HG03354 (cell line): ENCODE data around the gene NGFR.

Experiments
- ATAC-seq: cut with Tn5 transposase; IDR thresholded peaks from one replicate; pipeline ENCODE4 v1.9.1; 2021; ENCODE audit warnings: mild to moderate bottlenecking; ENCODE audit not compliant: unreplicated experiment, poor library complexity, severe bottlenecking

Gene NGFR

DNA sequence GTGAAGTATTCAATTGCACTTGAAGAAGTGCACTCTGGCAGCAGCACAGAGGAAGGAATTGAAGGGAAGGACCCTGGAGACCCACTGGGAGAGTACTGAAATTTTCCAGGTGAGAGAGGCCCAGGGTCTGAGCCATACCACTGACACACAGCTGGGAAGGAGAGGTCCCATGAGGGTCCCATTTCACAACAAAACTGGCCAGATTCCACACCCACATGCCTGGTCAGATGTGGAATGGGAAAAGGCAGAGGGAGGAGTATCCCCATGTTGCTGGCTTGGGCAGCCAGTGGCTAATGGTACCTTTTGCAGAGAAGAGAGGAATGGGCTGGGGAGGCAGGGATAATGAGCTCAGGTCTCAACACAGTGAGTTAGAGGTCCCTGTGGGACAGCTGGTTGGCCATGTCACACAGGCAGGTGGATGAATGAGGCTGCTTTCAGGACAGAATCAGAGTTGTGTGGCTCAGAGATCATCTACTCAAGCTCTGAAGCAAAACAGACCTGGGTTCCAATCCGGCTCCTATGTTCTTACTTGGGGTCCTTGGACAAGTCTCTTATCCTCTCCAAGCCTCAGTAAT, 26.2 kb upstream of the NGFR start:
- no peak for ATAC-seq

DNA sequence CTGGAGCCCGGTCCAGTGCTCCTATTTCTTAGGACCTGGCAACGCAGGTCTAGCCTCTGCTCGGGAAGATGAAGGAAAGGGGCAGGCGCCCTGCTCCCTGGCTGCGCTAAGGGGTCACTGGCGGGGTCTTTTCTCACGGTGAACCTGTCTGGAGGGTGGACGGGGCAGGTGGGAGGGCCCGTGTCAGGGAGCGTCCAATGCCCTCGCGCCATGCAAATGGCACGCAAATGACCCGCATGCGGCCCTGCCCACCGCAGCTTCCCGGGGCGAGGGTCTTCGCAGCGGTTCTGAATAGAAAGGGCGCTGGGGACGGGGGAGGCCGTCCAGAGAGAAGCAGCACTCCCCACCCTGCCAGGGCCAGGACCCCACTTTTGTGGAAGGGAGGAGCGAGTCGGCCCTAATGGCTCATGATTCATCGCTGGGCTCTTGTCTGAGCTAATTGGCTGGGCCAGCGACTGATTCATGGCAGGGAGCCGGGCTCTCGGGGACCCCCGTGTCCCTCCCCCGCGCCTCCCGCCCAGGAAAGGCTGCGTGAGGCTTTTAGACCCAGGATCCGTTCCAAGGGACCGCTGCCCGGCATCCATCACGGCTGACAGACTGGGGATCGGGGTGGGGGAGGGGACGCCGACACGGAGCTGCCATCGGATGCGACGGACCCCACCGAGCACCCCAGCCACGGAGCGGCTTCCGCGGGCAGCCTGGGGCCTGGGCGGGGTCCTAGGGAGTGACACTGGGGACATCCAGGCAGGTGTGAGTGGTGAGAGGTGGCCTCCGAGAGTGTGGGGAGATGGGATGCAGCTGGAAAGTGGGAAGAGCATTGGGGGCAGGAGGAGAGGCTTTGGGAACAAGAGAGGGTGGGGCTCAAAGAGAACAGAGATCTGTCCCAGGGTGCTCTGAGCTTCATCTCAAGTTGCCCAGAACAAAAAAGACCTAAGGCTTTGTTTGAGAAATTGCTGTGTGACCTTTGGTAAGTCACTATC, 25.0 kb upstream of the NGFR start:
- ATAC-seq: no peak

DNA sequence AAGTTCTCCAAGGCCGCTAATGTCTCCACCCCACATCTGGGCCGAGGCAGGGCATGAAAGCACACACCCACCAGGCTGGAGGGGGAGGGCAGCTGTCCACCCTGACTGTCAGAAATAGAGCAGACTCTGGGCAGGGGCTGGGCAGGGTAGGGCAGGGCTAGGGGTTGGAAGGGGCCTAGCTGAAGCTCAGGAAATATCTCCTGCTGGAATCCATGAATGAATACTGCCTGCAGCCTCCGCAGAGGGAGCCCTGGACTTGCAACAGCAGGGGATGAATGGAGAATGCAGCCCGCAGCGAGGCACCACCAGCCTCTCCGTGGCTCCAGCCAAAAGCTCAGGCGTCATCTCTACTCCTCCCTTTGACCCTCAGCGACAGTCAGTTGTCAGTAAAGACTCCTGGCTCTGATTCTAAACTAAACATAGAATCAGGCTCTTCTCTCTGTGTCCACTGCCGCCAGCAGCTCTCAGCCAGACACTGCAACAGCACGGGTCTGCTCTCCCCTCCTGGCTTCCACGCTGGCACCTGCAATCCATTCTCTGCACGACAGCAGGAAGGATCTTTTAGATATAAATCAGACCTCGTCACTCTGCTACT, 23.9 kb upstream of the NGFR start:
- no peak for ATAC-seq

DNA sequence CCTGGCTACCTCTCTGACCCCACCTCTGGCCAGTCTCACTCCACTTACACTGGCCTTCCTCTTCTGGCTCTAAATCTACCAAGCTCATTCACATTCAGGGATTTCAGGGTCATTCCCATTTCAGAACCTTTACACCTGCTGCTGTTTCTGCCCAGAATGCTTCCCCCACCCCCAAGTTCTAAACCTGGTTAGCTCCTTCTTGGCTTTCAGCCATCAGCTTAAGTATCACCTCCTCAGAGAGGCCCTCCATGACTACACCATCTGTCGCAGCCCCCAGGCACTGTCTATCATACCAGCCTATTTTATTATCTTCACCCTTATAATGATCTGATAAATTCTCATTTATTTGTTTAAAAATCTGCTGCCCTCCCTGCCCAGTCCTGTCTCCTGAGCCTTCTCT, 23.3 kb upstream of the NGFR start:
- no peak for ATAC-seq

DNA sequence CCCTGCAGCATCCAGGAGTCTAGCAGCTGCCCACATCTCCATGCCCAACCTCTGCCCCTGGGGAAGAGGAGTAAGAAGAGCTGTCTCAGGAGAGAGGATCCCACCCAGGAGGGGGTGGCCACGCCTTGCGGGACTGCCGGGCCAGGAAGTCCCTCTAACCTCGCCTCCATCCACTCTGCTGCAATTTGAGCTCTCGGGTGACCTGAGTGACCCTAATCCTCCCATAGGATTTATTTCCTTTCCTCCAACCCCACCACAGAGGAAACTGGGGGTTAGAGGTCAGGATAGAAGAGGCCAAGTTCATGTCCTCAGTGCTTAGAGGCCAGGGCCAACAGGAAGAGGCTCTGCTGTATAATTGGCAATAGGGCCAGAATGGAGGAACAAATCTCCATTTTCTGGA, 22.6 kb upstream of the NGFR start:
- no peak for ATAC-seq

DNA sequence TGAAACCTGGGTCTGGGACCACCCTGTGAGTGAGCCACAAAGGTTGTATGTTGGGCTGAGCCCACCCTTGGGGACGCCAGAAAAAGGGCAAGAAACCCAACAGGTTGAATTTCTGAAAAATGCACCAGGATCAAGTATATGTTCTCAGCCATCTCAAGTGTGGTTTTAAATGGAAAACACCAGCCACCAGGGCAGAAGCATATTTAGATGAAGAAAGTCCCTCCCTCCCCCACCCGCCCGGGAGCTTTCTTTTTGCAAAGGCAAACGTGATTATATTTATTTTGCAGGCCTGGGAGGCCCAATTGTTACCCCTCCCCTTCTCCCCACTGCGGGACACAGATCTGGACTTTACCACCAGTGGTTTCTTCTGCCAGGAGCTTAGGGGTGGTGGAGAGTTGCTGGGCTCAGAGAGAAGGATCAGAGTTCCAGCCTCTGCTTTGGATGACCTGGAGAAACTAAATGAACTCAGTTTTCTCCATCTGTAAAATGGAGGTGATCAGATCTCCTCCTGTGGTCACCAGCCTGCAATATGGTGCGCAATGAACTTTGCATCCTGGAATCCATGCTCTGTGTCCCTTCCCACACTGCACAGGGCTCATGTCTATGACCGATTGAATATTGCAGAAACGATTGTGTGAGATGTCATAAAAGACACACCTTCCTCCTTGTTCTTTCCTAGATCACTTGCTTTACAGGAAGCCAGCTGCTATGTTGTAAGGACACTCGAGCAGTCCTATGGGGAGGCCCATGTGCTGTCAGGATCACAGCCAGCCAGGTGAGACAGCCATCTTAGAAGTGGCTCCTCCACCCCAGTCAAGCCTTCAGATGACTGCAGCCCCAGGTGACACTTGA, 21.0 kb upstream of the NGFR start:
- ATAC-seq: no peak

DNA sequence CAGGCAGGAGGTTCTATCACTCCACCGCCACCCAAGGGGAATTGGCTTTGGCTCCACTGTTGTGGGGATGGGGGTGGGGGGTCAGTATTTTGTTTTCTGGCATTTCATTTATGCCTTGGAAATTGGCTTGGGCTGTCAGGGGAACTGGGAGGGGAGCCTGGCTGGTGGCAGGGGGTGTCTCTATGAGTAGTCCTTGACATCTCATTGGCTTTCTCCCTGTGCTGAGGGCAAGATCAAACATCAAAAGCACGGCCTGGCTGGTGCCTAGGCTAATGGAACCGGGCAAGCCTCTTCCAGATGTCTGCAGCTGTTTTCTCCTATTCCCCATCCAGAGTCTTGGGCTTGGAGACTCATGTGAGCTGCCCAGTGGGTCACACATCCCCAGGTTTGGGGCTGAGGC, 17.4 kb upstream of the NGFR start:
- ATAC-seq: no peak

- ATAC-seq: no peak
Observed at GRCh38 chr17:49480836-49481615, 14.1 kb upstream of the NGFR start.

- no peak for ATAC-seq
Observed at GRCh38 chr17:49482144-49482817, 12.8 kb upstream of the NGFR start.

DNA sequence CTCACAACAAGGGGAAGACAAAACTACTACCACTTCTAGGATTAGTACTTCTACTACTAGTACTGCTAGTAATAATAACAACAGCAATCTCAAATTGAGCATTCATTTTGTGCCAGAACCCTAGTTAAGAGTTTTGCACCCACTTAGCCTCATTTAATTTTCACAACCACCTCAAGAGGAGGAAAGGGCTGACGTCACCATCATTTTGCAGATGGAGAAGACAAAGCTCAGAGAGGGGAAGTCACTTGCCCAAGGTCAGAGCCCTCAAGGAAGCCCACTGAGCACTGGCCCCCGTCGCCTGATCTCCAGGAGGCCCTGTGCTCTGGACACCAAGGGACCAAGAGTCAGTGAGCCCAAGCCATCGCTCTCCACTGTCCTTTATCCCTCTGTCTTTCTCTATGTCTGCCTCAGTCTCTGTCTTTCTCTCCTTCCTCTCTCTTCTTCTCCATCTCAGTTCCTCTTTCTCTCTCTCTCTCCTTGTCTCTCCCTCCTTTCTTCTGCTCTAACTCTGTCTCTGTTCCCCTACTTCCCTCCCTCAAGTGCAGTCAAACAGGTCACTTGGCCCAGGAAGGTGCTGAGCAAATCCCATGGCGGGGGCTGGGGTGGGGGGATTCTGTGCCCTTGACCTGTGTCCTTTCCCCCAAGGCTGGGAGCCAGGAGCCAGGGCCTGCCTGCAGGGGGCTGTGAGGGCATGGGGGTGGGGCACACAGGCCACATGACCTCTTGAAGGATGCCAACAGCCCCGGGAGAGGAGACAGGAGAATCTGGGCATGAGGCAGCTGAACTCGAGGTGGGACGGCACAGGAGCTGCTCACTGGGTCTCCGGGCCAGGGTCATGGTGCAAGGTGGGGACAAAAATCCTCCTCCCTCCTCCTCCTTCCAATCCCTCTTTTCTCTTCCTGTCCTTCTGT, 11.2 kb upstream of the NGFR start:
- no peak for ATAC-seq

GRCh38 chr17:49484588-49484987, 10.5 kb upstream of the NGFR start:
- ATAC-seq: no peak

DNA sequence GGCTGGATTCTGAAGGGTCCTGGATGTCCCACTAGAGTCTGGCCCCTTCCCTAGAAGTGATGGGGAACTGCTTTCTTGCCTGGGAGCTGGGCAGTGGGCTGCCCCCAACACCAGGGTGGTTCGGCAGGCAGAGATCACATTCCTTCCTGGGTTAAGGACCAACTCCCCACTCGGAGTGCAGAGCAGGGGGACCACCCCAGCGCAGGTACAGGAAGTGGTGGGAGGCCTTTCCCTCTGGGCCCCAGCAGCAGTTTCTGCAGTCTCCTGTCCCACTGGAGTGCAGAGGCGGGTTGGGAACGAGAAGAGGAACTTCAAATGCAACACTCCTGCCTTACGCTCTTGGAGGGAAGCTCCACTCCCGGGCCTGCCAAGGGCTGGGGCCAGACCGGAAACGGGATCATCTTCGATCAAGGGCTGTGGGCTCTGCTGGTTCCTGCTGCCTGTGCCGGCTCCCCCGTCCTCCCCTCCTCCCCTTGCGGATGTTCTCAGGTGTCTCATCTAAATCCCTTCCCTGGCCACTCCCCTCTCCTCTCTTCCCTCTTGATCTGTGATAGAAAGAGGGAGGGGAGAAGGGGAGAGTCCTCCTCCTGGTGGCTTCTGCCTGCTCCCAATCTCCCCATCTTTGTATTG, 9.0 kb upstream of the NGFR start:
- ATAC-seq: no peak

GRCh38 chr17:49487183-49487582, 7.9 kb upstream of the NGFR start:
- ATAC-seq: no peak

- ATAC-seq: no peak
Observed at GRCh38 chr17:49488612-49489011, 6.5 kb upstream of the NGFR start.

DNA sequence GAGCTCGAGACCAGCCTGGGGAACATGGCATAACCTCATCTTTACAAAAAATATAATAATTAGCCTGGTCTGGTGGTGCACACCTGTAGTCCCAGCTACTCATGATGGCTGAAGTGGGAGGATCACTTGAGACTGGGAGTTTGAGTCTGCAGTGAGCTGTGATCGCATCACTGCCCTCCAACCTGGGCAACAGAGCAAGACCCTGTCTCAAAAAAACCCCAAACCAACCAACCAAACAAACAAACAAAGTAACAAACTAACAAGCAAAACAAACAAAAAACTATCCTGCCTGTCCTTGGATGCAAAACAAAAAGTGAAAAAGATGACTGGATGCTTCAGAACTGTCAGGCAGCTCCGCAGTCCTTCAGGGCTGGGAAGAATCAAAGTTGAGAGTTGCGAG, 5.7 kb upstream of the NGFR start:
- no peak for ATAC-seq

- no peak for ATAC-seq
Observed at GRCh38 chr17:49490276-49490675, 4.8 kb upstream of the NGFR start.

- ATAC-seq: no peak
Observed at GRCh38 chr17:49491192-49491769, 3.8 kb upstream of the NGFR start.
